Astrocyte of the hippocampus (primary cell): ENCODE data around the gene INHA.

Experiments used
- DNase-seq: peaks from one replicate; pipeline ENCODE4 v3.0.0; 2011; ENCODE audit warnings: low read depth, low spot score

The INHA gene, protein sequence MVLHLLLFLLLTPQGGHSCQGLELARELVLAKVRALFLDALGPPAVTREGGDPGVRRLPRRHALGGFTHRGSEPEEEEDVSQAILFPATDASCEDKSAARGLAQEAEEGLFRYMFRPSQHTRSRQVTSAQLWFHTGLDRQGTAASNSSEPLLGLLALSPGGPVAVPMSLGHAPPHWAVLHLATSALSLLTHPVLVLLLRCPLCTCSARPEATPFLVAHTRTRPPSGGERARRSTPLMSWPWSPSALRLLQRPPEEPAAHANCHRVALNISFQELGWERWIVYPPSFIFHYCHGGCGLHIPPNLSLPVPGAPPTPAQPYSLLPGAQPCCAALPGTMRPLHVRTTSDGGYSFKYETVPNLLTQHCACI

DNA sequence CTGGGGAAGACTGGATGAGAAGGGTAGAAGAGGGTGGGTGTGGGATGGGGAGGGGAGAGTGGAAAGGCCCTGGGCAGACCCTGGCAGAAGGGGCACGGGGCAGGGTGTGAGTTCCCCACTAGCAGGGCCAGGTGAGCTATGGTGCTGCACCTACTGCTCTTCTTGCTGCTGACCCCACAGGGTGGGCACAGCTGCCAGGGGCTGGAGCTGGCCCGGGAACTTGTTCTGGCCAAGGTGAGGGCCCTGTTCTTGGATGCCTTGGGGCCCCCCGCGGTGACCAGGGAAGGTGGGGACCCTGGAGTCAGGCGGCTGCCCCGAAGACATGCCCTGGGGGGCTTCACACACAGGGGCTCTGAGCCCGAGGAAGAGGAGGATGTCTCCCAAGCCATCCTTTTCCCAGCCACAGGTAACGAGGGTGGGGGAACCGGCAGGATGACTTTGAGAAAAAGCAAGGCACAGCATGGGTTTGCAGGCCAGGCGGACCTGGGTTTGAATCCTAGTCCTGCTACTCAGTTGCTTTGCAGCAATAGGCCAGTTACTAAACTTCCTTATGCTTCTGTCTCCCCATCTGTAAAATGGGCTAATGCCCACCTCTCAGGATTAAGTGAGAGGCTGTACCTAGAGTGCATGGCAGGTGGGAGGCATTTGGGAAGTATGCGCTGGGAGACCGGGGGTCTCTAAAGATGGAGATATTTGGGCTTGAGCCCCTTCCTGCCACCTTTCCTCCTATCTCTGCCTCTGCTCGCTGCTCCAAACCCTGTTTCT lies at the start of gene INHA:
Gene INHA (plus strand): TSS at position 74 of the 765 bp plus-strand sequence. CDS start 65 bp downstream, at position 139.
- DNase-seq = no peak

DNA sequence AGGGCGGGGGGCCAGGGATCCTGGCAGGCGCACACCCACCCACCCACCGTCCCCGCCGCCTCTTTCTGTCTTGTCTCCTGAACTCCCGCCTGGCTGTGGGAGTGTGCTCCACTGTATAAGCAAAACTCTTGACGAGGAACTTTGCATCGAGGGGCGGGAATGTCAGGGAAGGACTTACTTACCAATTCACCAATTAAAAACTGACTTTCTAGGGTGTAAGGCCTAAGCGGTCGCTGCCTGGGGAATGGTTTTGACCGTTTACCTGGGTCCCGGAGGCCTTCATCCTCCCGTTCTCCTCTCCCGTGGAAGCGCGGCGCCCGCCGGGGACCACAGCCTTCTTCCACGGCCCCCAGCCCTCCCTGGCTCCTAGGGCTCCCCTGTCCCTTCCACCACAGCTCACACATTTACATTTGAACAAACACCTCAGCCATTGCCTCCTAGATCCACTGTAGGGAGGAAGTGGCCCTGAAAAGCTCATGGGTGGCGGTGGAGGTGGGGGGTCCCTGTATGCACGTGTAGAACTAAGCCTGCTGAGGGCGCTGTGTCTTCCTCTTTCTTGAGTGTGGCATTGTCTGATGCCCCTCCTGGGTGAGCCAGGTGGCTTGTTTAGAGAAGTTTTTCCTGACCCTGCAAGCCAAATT lies 49.0 kb upstream of the INHA start:
- DNase-seq = peak; percentile 18

DNA sequence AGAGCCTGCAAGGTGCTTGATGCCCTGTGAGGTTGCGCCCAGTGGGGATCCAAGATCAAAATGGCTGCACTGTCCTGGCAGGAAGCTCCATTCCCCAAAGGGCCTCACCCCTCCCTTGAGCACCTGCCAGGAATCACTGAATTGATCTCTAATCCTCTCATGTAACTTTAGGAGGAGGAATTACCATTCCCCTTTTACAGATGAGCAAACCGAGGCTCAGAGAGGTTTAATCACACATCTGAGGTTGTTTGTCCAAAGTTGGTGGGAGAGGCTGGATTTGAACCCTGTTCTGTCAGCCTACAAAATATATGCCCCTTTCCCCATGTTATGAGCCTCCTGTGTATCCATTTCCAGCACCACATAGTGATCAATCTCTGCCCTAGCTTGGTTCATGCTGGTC lies 47.3 kb upstream of the INHA start:
- no peak for DNase-seq

DNA sequence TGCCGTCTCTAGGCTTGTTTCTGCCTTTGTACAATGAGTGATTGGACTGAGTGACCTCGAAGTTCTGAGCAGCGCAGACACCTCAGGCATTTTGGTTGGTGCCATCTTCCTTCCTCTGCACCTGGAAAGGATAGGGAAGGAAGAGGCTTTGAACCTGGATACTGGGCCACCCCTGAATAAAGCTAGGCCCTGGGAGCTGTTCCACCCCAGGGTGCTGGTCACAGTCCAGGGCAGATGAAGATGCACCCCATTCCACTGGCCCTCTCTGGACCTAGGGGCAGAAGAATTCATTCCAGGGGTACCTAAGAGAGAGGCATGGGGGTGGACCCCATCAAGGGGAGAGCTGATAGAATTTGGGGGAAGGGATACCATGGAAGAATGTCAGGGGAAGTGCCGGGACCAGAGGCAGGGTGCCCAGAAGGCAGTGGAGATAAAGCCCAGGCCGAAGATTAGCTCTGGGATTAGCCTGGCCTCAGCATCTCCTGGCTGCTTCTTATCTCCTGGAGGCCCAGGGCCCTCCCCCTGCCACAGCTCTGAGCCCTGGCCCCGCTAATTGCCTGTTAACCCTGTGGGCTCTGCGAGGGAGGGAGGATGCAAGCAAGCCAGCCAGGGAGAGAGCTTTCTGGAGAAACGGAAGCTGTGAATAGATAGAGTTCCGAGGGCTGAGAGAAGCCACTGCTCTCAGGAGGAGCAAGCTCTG lies 46.4 kb upstream of the INHA start:
- peak; percentile 39 for DNase-seq

DNA sequence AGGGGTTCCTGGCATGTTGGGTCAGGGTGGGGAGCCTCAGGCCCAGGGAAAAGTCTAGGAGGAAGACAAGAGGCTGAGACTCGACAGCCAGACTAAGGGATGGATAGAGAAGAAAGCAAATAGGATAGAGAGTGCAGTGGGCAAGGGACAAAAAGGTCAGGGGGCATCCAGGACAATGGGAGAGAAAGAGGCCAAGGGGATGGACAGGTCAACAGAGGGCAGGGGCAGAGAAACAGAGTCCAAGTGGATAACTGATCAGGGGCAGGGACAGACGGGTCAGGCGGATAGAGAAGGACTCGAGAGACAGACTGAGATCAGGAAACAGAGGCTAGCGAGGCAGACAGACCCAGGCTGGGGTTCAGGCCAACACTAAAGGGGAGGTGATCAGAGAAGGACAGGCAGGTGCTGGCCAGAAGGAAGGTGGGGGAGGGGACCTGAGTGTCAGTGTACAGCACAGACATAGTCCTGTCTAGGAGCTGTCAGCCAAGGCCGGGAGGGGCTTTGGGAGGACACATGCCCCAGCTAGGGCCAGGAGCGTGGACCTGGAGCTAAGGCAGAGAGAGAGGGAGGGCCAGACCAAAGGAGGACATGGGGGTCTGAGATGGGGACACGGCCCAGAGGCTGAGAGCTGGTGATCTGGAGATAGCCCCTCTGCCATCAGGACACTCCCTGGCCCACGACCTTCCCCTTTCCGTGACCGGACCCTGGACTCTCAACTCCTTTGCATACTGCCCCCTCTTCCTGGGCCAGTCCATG lies 45.6 kb upstream of the INHA start:
- no peak for DNase-seq

DNA sequence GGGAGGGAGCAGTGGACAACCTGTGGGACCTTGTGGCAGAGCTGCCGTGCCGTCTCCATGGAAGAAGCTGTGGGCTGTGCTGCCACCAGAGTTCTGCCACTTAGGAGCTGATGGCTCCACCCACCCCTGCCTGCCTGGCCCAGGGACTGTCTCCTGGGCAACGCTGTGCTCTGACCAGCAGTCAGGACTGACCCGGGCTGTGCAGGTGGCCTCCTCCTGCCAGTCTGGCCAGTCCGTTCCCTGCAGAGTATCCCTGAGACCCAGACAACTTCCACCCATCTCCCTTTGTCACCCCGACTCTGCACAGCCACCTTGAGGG lies 45.1 kb upstream of the INHA start:
- DNase-seq = no peak

DNA sequence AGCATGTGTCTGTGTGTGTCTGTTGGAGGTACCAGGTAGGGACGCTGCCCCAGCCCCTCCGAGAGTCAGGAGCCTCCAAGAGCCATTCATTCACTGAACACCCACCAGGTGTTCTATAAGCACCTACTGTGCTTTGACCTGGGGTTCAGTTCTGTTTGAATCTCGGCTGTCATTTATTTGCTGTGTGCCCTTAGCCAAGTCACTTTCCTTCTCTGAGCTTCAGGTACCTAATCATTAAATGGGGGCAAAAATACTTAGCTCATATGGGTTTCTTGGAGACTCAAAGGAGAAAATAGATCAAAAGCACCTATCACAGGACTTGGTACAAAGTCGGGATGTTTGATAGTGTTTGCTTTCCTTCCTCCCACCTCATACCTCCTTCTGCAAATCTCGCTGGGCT lies 44.6 kb upstream of the INHA start:
- DNase-seq = no peak

DNA sequence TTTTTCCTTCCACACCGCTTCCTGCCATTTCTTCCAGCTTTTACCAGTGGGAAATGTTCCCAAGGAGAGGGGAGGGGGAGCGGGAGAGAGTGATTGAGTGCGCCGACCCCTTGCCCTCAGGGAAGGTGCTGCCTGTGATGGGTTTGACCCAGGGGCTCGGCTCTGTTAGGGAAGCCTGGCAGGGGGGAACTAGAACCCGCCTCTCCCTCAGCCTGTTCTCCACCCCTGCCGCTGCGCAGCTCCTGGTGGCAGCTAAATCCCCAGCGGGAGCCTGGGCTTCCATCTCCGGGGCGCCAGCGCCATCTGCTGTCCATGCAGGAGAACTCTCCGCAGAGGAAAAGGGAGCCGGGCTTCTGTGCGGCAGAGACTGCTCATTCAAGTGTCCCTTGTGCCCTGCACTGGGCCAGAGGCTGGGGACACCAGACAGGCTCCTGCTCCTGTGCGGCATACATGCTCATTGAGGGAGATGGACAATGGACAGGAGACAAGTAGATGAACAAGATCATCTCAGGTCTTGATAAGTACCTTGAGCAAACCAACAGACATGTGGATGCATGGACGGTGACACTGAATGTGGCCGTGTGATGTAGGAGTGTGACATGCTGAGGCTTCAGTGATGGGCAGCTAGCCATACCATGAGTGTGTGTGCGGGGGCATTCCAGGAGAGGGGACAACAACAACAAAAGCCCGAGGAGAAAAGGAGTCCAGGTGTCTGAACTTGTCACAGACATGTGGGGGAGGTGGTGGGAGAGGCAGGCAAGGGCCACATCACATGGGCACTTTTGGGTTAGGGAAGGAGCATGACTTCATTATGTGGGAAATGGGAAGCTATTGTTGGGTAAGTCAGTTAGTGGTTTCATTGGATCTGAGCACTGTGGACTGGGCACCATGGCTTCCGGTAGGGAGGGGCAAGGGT lies 41.8 kb upstream of the INHA start:
- peak; percentile 93 for DNase-seq

DNA sequence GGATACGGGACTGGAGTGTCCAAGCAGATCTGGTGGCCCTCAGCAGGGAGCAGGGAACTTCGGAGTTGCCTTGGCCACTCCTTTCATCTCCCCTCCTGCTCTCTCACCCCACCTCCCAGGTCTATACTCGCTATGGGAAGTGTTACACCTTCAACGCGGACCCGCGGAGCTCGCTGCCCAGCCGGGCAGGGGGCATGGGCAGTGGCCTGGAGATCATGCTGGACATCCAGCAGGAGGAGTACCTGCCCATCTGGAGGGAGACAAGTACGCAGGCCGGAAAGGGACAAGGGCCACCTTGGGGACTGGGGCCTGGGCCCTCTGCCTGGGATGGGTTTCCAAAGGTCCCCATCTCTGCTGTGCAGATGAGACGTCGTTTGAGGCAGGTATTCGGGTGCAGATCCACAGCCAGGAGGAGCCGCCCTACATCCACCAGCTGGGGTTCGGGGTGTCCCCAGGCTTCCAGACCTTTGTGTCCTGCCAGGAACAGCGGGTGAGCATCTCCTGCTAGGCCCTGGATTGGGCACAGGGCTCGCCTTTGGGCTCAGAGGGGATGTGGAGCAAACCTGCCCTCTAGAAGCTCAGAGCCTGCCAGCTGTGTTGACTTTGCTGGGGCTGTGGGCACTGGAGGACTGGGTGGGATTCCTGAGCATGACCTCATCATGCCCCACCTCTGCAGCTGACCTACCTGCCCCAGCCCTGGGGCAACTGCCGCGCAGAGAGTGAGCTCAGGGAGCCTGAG lies 40.3 kb upstream of the INHA start:
- no peak for DNase-seq

DNA sequence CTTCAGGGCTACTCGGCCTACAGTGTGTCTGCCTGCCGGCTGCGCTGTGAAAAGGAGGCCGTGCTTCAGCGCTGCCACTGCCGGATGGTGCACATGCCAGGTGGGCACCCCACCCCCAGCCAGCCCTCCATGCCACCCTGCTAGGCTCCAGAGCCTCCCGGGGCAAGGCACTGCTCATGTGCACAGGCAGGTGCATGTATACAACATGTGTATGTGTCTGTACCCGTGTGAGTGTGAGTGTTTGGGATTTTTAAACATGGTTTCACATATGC lies 39.8 kb upstream of the INHA start:
- DNase-seq = no peak

DNA sequence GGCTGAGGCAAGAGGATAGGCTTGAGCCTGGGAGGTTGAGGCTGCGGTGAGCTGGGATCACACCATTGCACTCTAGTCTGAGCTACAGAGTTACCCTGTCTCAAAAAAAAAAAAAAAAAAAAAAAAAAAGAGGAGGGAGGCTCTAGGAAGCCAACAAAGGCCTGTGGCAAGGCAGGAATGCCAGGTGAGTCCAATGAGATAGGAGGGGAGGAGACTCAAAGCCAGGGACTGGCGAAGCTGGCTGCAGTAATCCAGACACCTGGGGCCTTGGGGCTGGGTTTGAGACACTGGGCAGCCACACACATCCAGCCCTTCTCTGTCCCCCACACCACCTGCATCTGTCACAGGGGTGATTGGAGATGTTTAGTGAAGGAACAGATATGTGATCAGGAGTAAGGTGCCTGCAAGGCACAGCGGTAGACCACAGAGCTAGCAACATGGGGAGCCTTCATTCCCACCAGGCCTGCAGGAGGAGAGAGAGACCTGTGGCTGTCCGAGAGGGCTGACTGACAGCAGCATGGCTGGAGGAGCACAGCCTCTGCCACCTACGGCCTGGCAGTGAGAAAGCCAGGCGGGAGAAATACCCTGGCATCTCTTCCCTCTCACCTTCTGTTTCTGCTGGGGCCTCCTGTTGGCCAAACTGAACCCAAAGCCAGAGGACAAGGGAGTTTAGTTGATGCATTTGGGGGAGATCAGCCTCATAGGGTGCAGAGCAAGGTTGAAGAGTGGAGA lies 38.0 kb upstream of the INHA start:
- DNase-seq = no peak

DNA sequence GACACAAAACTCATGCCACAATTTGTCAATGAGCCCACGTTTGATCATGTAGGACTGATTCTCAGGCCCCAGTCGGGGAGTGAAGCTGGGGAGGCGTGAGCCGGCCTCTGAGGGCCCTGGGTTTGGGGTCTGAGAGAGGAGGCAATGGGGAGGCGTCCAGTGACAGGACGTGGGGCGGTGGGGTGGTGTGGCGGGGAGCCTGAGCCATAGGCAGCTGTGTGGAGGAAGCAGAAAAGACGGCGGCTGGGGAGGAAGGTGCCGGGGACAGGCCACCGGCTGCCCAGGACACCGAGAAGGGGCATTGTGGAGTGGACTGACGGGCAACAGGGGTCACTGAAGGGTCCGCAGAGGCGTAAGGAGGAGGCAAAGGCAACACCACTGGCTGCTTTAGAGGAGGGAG lies 35.7 kb upstream of the INHA start:
- DNase-seq = no peak

DNA sequence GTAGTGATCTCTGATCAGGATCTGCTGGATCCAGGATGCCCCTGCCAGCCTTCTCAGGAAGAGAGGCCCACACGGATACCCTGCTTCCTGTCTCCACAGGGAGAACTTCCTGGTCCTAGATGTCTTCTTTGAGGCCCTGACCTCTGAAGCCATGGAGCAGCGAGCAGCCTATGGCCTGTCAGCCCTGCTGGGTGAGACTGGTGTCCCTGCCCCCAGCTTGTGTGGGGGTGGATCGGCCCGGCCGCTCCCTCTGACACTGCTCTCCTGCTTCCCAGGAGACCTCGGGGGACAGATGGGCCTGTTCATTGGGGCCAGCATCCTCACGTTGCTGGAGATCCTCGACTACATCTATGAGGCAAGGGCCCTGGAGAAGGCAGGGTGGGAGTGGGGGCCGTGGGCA lies 35.1 kb upstream of the INHA start:
- DNase-seq = no peak

DNA sequence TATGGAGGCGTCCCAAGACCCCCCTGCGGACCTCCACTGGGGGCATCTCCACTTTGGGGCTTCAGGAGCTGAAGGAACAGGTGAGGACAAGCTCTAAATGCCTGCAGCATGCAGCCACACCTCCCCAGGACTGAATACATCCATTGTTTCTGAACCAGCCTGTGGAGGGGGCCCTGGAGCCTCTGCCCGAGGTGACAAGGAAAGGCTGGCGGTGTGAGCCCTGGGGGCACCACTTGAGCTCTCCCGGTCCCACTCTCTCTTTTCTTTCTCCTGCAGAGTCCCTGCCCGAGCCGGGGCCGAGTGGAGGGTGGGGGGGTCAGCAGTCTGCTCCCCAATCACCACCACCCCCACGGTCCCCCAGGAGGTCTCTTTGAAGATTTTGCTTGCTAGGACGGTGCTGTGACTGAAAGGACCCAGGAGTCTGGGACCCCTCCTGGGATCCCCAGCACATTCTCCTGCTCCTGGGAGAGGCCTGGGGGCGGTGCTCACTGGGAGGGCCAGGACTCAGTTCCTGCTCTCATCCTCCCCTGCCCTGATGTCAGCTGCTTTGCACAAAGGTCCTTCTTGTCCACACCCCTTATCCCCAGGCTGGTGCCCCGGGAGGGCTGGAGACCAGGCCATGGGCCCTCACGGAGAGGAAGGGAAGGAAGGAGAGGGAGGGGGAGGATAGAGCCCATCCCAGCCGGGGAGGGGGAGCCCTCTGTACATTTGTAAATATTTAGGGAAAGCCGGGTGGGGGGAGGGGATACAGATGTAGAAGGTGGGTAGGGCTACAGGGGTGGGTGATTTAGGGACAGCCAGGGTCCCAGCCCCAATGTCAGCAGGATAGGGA lies 34.2 kb upstream of the INHA start:
- DNase-seq = peak; percentile 37

DNA sequence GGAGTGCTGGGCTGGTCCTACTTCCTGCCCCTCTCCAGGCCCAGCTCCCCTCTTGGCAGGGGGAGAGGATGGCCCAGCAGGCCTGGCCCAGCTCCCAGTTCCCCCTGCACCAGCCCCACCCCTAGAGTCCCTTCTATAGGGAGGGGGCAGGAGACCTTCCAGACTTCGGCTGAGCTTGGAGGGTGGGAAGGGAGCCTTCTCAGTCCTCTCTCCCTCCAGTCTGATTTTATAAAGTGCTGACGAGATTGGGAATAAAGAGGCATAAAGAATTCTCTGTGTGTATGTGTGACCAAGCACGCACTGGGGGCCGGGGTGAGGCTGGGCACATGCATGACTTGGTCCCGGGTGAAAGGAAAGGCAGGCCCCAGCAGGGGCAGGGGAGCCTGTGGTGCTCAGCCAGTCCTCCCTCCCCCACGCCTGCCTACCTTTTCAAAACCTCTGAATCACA lies 33.6 kb upstream of the INHA start:
- peak; percentile 81 for DNase-seq

DNA sequence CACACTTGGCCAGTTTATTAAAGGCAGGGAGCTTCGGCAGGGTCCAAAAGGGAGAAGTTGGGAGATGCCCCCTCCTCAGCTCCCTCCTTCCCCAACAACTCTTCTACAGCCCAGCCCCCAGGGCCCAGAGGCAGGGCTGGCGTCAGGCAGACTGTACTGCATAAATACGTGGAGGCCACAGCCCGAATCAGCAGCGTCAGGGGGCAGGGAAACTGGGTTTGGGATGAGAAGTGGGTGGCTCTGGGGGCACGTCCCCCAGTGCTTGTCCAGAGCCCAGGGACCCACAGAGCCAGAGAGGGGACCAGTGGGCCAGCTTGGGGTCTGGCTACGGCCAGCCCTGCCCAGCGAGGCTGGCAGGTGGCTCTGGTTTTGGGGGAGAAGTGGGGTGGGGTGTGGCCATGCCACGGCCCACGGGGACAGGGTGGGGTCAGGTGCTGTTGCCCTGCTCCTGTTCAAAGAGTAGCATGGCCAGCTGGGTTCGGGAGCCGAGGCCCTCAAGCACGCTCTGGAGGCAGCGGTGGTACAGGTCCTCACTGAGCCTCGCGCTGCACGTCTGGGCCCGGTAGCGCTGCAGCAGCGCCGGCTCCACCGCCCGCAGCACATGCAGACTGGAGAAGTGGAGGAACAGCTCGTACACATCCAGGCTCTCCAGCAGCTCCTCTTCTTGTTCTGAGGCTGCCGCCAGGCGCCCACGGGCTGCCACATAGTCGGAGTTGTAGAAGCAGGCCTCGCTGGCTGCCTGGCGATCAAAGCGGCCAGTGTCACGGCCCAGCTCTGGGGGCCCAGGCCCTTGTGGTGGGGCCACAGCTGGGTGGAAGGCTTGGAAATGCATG lies 32.9 kb upstream of the INHA start:
- DNase-seq = no peak

DNA sequence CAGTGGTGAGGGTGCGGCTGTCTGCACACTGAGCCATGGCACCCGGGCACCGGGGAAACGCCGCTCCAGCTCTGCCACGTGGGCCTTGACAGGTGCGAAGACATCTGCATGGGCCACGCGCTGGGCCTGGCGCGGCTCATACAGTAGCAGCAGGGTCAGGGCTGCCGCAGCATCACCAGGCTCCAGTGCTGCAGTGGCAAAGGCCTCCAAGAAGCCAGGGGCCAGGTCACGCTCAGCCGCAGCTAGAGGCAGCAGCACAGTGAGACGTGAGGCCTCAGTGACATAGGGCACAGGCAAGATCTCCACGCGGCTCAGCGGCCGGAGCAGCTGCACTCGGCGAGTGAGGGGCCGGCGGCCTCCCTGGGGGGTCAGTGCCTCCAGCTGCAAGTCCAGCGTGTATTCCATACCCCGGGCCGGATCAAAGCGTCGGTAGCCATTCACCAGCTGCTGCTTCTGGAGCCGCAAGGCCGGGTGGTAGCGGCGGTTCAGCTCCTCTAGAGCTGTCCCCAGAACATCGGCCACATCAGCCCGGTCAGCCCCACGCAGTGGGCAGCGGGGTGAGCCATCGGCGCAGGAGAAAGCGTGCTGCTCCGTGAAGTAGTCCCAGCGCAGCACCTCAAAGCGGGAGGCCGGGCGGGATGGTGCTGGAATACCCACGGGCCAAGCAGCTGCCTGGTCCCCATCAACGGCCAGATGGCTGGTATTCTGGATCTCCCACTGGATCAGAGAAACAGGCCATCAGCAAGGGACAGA lies 32.0 kb upstream of the INHA start:
- DNase-seq = no peak
